ENCODE data around the gene SNX32. TPM values are rescaled to one million over a fixed set of nuclear protein-coding genes. Genes with fewer than 3 reads are reported as not detected.

Gene SNX32
- polyA plus RNA-seq (ENCODE audit: insufficient read length in 4 of 4), result 1 to 10 TPM; 1.4 to 3.5 (median 2.6) TPM

- DNase-seq (ENCODE audit: low read depth in 4 of 4, low spot score in 3 of 4), result peak; percentile 84 to 94 (median 88)
Observed at GRCh38 chr11:65833297-65834030, at the start of gene SNX32. Gene SNX32, plus strand, starts transcription at chr11:65833963. Its CDS starts 103 bp downstream, at chr11:65834066.

GRCh38 chr11:65785319-65786007 is 48.3 kb upstream of the SNX32 start:
- no peak for DNase-seq (ENCODE audit: low read depth in 4 of 4, low spot score in 3 of 4)

GRCh38 chr11:65786008-65786785 is 47.6 kb upstream of the SNX32 start:
- no peak for DNase-seq (ENCODE audit: low read depth in 4 of 4, low spot score in 3 of 4)

- no peak for DNase-seq (ENCODE audit: low read depth in 4 of 4, low spot score in 3 of 4)
Observed at GRCh38 chr11:65786786-65787636, 46.8 kb upstream of the SNX32 start, which contains the start of gene OVOL1. Gene OVOL1, plus strand, starts transcription at chr11:65787063. Its CDS starts 311 bp downstream, at chr11:65787374.

GRCh38 chr11:65787649-65788622 is 45.8 kb upstream of the SNX32 start:
- no peak for DNase-seq (ENCODE audit: low read depth in 4 of 4, low spot score in 3 of 4)

- DNase-seq (ENCODE audit: low read depth in 4 of 4, low spot score in 3 of 4), result no peak
Observed at GRCh38 chr11:65788821-65789220, 44.9 kb upstream of the SNX32 start.

GRCh38 chr11:65789230-65790103 is 44.3 kb upstream of the SNX32 start:
- no peak for DNase-seq (ENCODE audit: low read depth in 4 of 4, low spot score in 3 of 4)

GRCh38 chr11:65790104-65790901 is 43.5 kb upstream of the SNX32 start:
- no peak for DNase-seq (ENCODE audit: low read depth in 4 of 4, low spot score in 3 of 4)

GRCh38 chr11:65790902-65791650 is 42.7 kb upstream of the SNX32 start:
- DNase-seq (ENCODE audit: low read depth in 4 of 4, low spot score in 3 of 4), result no peak

GRCh38 chr11:65791719-65792213 is 42.0 kb upstream of the SNX32 start:
- no peak for DNase-seq (ENCODE audit: low read depth in 4 of 4, low spot score in 3 of 4)

GRCh38 chr11:65792456-65792855 is 41.3 kb upstream of the SNX32 start:
- no peak for DNase-seq (ENCODE audit: low read depth in 4 of 4, low spot score in 3 of 4)

GRCh38 chr11:65793144-65793581 is 40.6 kb upstream of the SNX32 start:
- no peak for DNase-seq (ENCODE audit: low read depth in 4 of 4, low spot score in 3 of 4)

- DNase-seq (ENCODE audit: low read depth in 4 of 4, low spot score in 3 of 4), result no peak
Observed at GRCh38 chr11:65793625-65794400, 40.0 kb upstream of the SNX32 start.

GRCh38 chr11:65794570-65795510 is 38.9 kb upstream of the SNX32 start:
- DNase-seq (ENCODE audit: low read depth in 4 of 4, low spot score in 3 of 4), result no peak
